GM12878 (cell line): ENCODE measurements around the gene SWT1. TPM values are rescaled to one million over a fixed set of nuclear protein-coding genes. Genes with fewer than 3 reads are reported as not detected.

Experiments
- ATAC-seq: fragments of 200-7000 bp; cut with Tn5 transposase; 3 replicates; pipeline ENCODE4 v1.9.1; 2020; ENCODE audit warnings: mild to moderate bottlenecking, moderate library complexity
- BruUV-seq: library from RNA; stranded (reverse); fragments of 400-500 nt; replicated peaks from 2 replicates; lab custom pipeline; 2021; lab: Mats Ljungman, UMichigan
- CTCF ChIA-PET: fragments of 300-600 bp; sonication (Branson Sonifier 250); formaldehyde crosslinking; extraction: SDS; loops from one replicate; lab custom pipeline; 2021; ENCODE audit warnings: inconsistent platforms; lab: Yijun Ruan, JAX
- POLR2A ChIA-PET: fragments of 350-600 bp; formaldehyde crosslinking; extraction: SDS; loops from one replicate; lab custom pipeline; 2021; ENCODE audit warnings: inconsistent platforms; lab: Charles Lee
- RAD21 ChIA-PET: fragments of 300-600 bp; sonication (Branson Sonifier 250); formaldehyde crosslinking; loops from one replicate; lab custom pipeline; 2023; ENCODE audit warnings: antibody characterized with exemption; ENCODE audit not compliant: unreplicated experiment; lab: Charles Lee
- SMC1A ChIA-PET: fragments of 300-600 bp; sonication (Branson Sonifier 250); formaldehyde crosslinking; loops from one replicate; lab custom pipeline; 2023; ENCODE audit not compliant: unreplicated experiment, uncharacterized antibody; lab: Charles Lee
- DNase-seq: peaks from one replicate; pipeline ENCODE4 v3.0.0-alpha.2; 2011; ENCODE audit warnings: low read depth, low spot score
- FAIRE-seq: peaks from 3 replicates; lab custom pipeline; 2011; peaks lifted over from hg19 to GRCh38; lab: Jason Lieb, UNC
- H2AFZ ChIP-seq: 2 replicates; pipeline ENCODE4 v1.6.0; 2011; ENCODE audit warnings: low read depth, low read length, control low read depth; ENCODE audit not compliant: control insufficient read depth
- H3K27ac ChIP-seq: 2 replicates; pipeline ENCODE4 v1.5.1; 2011; ENCODE audit warnings: control low read depth; ENCODE audit not compliant: control insufficient read depth, insufficient read depth
- H3K27me3 ChIP-seq, 2 experiments: replicated peaks in 1 of 2; 2 replicates each; pipeline versions ENCODE4 v1.6.0 to v1.6.1; 2011; ENCODE audit warnings: low read length in 1 of 2; ENCODE audit not compliant: control insufficient read depth in 2 of 2, insufficient read depth in 2 of 2
- H3K36me3 ChIP-seq, 2 experiments: 2 replicates each; pipeline ENCODE4 v1.5.1; 2011; ENCODE audit warnings: low read length in 1 of 2; ENCODE audit not compliant: control insufficient read depth in 2 of 2, insufficient read depth in 2 of 2
- H3K4me1 ChIP-seq: 2 replicates; pipeline ENCODE4 v1.6.1; 2011; ENCODE audit warnings: mild to moderate bottlenecking, low read length, moderate library complexity, mixed read lengths; ENCODE audit not compliant: control insufficient read depth, insufficient read depth
- H3K4me2 ChIP-seq: 2 replicates; pipeline ENCODE4 v1.6.0; 2011; ENCODE audit warnings: control low read depth; ENCODE audit not compliant: control insufficient read depth, insufficient read depth
- H3K4me3 ChIP-seq: fragments of 200-600 bp; sonication (generic); 2 replicates; pipeline ENCODE4 v1.5.1; 2016
- H3K79me2 ChIP-seq: 2 replicates; pipeline ENCODE4 v1.6.0; 2011; ENCODE audit warnings: low read length; ENCODE audit not compliant: control insufficient read depth, insufficient read depth
- H3K9ac ChIP-seq: 2 replicates; pipeline ENCODE4 v1.8.0; 2011; ENCODE audit warnings: low read length, control low read depth, mixed read lengths; ENCODE audit not compliant: control insufficient read depth, insufficient read depth
- H3K9me3 ChIP-seq: replicated peaks from 3 replicates; pipeline ENCODE4 v1.5.1; 2011; ENCODE audit warnings: mild to moderate bottlenecking, low read length; ENCODE audit not compliant: control insufficient read depth, insufficient read depth
- H4K20me1 ChIP-seq: 2 replicates; pipeline ENCODE4 v1.6.0; 2011; ENCODE audit not compliant: control insufficient read depth, insufficient read depth
- ASH2L ChIP-seq: fragments of 300-600, 200-600 bp; sonication (generic); IDR thresholded peaks from 2 replicates; pipeline ENCODE4 v1.6.1; 2017; ENCODE audit warnings: low read depth, mild to moderate bottlenecking, borderline replicate concordance
- CBX5 ChIP-seq: sonication (generic); IDR thresholded peaks from 2 replicates; pipeline ENCODE4 v1.6.1; 2016; ENCODE audit warnings: low read depth, moderate library complexity, mild to moderate bottlenecking, inconsistent platforms
- CHD1 ChIP-seq: IDR thresholded peaks from 2 replicates; pipeline ENCODE4 v1.6.1; 2012; ENCODE audit warnings: low read depth, low read length, improper control_type of control experiment
- ESRRA ChIP-seq: IDR thresholded peaks from 2 replicates; pipeline ENCODE4 v1.6.1; 2012; ENCODE audit warnings: mild to moderate bottlenecking, low read length, improper control_type of control experiment
- KAT2A ChIP-seq: conservative IDR thresholded peaks from 2 replicates; pipeline ENCODE4 v1.6.1; 2011; ENCODE audit warnings: low read depth, low read length; ENCODE audit not compliant: control insufficient read depth
- PAX5 ChIP-seq: IDR thresholded peaks from 2 replicates; pipeline ENCODE4 v1.6.1; 2011; ENCODE audit warnings: low read depth, low read length, borderline replicate concordance
- RAD21 ChIP-seq: IDR thresholded peaks from 2 replicates; pipeline ENCODE4 v1.6.1; 2011; ENCODE audit warnings: mild to moderate bottlenecking, low read depth, low read length, moderate library complexity; ENCODE audit not compliant: insufficient read depth
- RBBP5 ChIP-seq: fragments of 200-600 bp; sonication (generic); conservative IDR thresholded peaks from 2 replicates; pipeline ENCODE4 v1.6.1; 2016
- SPI1 ChIP-seq: IDR thresholded peaks from 2 replicates; pipeline ENCODE4 v1.6.1; 2011; ENCODE audit warnings: low read depth, mild to moderate bottlenecking, low read length, moderate library complexity, borderline replicate concordance; ENCODE audit not compliant: insufficient read depth
- STAT1 ChIP-seq: fragments of 450-650 bp; conservative IDR thresholded peaks from 2 replicates; pipeline ENCODE4 v1.6.1; 2014; ENCODE audit warnings: antibody characterized with exemption, mild to moderate bottlenecking
- ZSCAN29 ChIP-seq: fragments of 450-650 bp; IDR thresholded peaks from 2 replicates; pipeline ENCODE4 v1.6.1; 2017; ENCODE audit warnings: mild to moderate bottlenecking, moderate library complexity
- WGBS: methylation state at CpG from one replicate; pipeline ENCODE4 v1.1.6; 2016; ENCODE audit warnings: low lambda C conversion rate; ENCODE audit not compliant: insufficient replicate concordance, insufficient coverage; ENCODE audit errors: missing lambda C conversion rate; 5-methylcytosine and 5-hydroxymethylcytosine counted together
- in situ Hi-C: fragments of 300-500 bp; cut with MboI; formaldehyde crosslinking; loops from 9 replicates; pipeline ENCODE4 v1.14.3; 2018; ENCODE audit warnings: mixed read lengths
- intact Hi-C: fragments of 100-400 bp; cut with micrococcal nuclease; formaldehyde crosslinking; loops from one replicate; pipeline ENCODE4 v1.14.2; 2022; ENCODE audit not compliant: unreplicated experiment
- polyA plus RNA-seq, 11 experiments: library from polyadenylated mRNA; depleted of rRNA in 4 of 11; unstranded in 6 of 11; stranded (reverse) in 5 of 11; fragments of >200 nt; fragmentation: Nextera tagmentation in 4 of 11; fragmentation: Illumina TruSeq in 1 of 11; extraction: Ambion mirVana in 4 of 11; extraction: Trizol in 1 of 11; gene quantifications; 1 replicate in 1 of 11; 2 replicates in 10 of 11; pipeline versions ENCODE4 v1.2.1 to v1.2.3, GENCODE V29; 2011 to 2016; ENCODE audit warnings: inconsistent platforms in 2 of 11, missing spikeins in 2 of 11, low read depth in 1 of 11
- total RNA-seq, 4 experiments: library from RNA; depleted of rRNA in 3 of 4; stranded (reverse); fragments of >200 nt in 3 of 4; fragmentation: Illumina TruSeq in 1 of 4; extraction: Trizol in 1 of 4; gene quantifications; 2 replicates each; pipeline versions ENCODE4 v1.2.1 to v1.2.3, GENCODE V29; 2013 to 2021
- TF ChIP-seq, protein P1 (sequence below): fragments of 150-350 bp; IDR thresholded peaks from 2 replicates; pipeline ENCODE4 v1.6.1; 2014; ENCODE audit warnings: mild to moderate bottlenecking, low read depth, low read length
- TF ChIP-seq, protein P2 (sequence below): fragments of 450-650 bp; IDR thresholded peaks from 2 replicates; pipeline ENCODE4 v1.6.1; 2017; ENCODE audit warnings: low read depth, mild to moderate bottlenecking, moderate library complexity
- TF ChIP-seq, protein P3 (sequence below): fragments of 450-650 bp; IDR thresholded peaks from 2 replicates; pipeline ENCODE4 v1.6.1; 2017; ENCODE audit warnings: mild to moderate bottlenecking, low read depth, inconsistent platforms; ENCODE audit not compliant: poor library complexity, severe bottlenecking
- TF ChIP-seq, protein P4 (sequence below): IDR thresholded peaks from 2 replicates; pipeline ENCODE4 v1.6.1; 2011; ENCODE audit warnings: mild to moderate bottlenecking, low read depth, low read length, moderate library complexity; ENCODE audit not compliant: insufficient replicate concordance
- TF ChIP-seq, protein P5 (sequence below): fragments of 450-650 bp; IDR thresholded peaks from 2 replicates; pipeline ENCODE4 v1.6.1; 2017; ENCODE audit warnings: mild to moderate bottlenecking

The SWT1 gene
- total and polyA plus RNA-seq, 10 of the 15 experiments (the other 5 are each of a cell fraction or from before 2014, with no cell fraction given) = 1.0 to 4.2 (median 2.6) TPM

DNA sequence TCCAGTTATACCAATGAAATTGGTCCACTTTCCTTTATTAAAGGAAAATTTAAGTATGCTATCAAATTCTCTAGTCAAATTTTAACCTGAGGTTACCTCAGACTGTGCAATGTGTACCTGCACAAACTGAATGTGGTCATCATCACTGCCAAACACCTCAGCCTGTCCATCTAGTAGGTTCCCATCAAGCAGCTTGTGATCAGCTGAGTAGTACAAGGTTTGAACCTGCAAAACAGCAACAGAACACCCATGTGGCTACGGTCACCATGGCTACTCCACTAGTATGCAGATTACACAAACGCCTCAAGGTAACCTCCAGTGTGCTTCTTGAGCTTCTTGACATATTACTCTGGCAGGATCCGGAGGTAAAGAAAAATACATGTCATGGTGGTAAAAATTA, 148.5 kb downstream of the SWT1 start:
- H4K20me1 ChIP-seq = no peaks in the 10 kb centered on the region
- H3K36me3 ChIP-seq = peaks cover 6 to 30% of the 10 kb centered on the region in 2 experiments
- H3K27me3 ChIP-seq = no peaks in the 10 kb centered on the region
- H3K4me2 ChIP-seq = no peak overlapping the region
- SMC1A ChIA-PET = interaction anchor here (1.2 to 2.1 kb wide), 2 partner anchors 136 to 290 kb away, joined by 3 to 7 read pairs; no protein-coding TSS in a partner anchor
- no peak for ATAC-seq
- peaks cover 2% of the 10 kb centered on the region; the same call in 1 of the 2 replicates for H3K79me2 ChIP-seq
- H3K4me1 ChIP-seq = no peaks in the 10 kb centered on the region
- CTCF ChIA-PET = interaction anchor here (0.6 to 1.6 kb wide), 2 partner anchors 9 to 375 kb away, joined by 4 to 5 read pairs; no protein-coding TSS in a partner anchor
- in situ Hi-C loops (loop anchor here (25.0 kb wide), 1 partner anchor 1057 kb away; no protein-coding TSS in a partner anchor), intact Hi-C loops (no loop called here)
- no peak for FAIRE-seq
- no peak overlapping the region for H3K27ac ChIP-seq
- POLR2A ChIA-PET = no interaction called here
- 96% methylated on average over 3 of the region's 3 CpGs for WGBS
- RAD21 ChIA-PET = interaction anchor here (1.0 kb wide), 1 partner anchor 12 kb away, joined by 3 read pairs; the partner anchor contains the start of gene IVNS1ABP
- H3K9me3 ChIP-seq = no peaks in the 10 kb centered on the region
- no TSS peak for BruUV-seq
- no peak for DNase-seq
- no peak overlapping the region for H3K9ac ChIP-seq
- no peak overlapping the region for H2AFZ ChIP-seq
- no peak overlapping the region for H3K4me3 ChIP-seq
- TF ChIP-seq CHD1 (no peak), ESRRA (no peak), ASH2L (no peak), RBBP5 (no peak), STAT1 (no peak), CBX5 (no peak), RAD21 (no peak), ZSCAN29 (no peak), PAX5 (no peak), SPI1 (no peak), KAT2A (no peak)
- TF ChIP-seq, protein P1, sequence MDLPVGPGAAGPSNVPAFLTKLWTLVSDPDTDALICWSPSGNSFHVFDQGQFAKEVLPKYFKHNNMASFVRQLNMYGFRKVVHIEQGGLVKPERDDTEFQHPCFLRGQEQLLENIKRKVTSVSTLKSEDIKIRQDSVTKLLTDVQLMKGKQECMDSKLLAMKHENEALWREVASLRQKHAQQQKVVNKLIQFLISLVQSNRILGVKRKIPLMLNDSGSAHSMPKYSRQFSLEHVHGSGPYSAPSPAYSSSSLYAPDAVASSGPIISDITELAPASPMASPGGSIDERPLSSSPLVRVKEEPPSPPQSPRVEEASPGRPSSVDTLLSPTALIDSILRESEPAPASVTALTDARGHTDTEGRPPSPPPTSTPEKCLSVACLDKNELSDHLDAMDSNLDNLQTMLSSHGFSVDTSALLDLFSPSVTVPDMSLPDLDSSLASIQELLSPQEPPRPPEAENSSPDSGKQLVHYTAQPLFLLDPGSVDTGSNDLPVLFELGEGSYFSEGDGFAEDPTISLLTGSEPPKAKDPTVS = no peak
- TF ChIP-seq, protein P2, sequence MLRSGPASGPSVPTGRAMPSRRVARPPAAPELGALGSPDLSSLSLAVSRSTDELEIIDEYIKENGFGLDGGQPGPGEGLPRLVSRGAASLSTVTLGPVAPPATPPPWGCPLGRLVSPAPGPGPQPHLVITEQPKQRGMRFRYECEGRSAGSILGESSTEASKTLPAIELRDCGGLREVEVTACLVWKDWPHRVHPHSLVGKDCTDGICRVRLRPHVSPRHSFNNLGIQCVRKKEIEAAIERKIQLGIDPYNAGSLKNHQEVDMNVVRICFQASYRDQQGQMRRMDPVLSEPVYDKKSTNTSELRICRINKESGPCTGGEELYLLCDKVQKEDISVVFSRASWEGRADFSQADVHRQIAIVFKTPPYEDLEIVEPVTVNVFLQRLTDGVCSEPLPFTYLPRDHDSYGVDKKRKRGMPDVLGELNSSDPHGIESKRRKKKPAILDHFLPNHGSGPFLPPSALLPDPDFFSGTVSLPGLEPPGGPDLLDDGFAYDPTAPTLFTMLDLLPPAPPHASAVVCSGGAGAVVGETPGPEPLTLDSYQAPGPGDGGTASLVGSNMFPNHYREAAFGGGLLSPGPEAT = no peak
- TF ChIP-seq, protein P3, sequence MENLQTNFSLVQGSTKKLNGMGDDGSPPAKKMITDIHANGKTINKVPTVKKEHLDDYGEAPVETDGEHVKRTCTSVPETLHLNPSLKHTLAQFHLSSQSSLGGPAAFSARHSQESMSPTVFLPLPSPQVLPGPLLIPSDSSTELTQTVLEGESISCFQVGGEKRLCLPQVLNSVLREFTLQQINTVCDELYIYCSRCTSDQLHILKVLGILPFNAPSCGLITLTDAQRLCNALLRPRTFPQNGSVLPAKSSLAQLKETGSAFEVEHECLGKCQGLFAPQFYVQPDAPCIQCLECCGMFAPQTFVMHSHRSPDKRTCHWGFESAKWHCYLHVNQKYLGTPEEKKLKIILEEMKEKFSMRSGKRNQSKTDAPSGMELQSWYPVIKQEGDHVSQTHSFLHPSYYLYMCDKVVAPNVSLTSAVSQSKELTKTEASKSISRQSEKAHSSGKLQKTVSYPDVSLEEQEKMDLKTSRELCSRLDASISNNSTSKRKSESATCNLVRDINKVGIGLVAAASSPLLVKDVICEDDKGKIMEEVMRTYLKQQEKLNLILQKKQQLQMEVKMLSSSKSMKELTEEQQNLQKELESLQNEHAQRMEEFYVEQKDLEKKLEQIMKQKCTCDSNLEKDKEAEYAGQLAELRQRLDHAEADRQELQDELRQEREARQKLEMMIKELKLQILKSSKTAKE = no peak
- TF ChIP-seq, protein P4, sequence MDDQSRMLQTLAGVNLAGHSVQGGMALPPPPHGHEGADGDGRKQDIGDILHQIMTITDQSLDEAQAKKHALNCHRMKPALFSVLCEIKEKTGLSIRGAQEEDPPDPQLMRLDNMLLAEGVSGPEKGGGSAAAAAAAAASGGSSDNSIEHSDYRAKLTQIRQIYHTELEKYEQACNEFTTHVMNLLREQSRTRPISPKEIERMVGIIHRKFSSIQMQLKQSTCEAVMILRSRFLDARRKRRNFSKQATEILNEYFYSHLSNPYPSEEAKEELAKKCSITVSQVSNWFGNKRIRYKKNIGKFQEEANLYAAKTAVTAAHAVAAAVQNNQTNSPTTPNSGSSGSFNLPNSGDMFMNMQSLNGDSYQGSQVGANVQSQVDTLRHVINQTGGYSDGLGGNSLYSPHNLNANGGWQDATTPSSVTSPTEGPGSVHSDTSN = no peak
- TF ChIP-seq, protein P5, sequence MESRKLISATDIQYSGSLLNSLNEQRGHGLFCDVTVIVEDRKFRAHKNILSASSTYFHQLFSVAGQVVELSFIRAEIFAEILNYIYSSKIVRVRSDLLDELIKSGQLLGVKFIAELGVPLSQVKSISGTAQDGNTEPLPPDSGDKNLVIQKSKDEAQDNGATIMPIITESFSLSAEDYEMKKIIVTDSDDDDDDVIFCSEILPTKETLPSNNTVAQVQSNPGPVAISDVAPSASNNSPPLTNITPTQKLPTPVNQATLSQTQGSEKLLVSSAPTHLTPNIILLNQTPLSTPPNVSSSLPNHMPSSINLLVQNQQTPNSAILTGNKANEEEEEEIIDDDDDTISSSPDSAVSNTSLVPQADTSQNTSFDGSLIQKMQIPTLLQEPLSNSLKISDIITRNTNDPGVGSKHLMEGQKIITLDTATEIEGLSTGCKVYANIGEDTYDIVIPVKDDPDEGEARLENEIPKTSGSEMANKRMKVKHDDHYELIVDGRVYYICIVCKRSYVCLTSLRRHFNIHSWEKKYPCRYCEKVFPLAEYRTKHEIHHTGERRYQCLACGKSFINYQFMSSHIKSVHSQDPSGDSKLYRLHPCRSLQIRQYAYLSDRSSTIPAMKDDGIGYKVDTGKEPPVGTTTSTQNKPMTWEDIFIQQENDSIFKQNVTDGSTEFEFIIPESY = no peak
